H1 (cell line): ENCODE measurements around the gene OSBP. TPM values are rescaled to one million over a fixed set of nuclear protein-coding genes. Genes with fewer than 3 reads are reported as not detected.

Source experiments
- CTCF ChIA-PET: fragments of 300-600 bp; sonication (Branson Sonifier 250); formaldehyde crosslinking; loops from one replicate; lab custom pipeline; 2021; ENCODE audit not compliant: partially characterized antibody; lab: Charles Lee
- POLR2A ChIA-PET: fragments of 300-600 bp; sonication (Branson Sonifier 250); formaldehyde crosslinking; loops from one replicate; lab custom pipeline; 2021; ENCODE audit warnings: inconsistent platforms; ENCODE audit not compliant: partially characterized antibody; lab: Charles Lee
- DNase-seq, 2 experiments: peaks; one replicate each; pipeline versions ENCODE4 v3.0.0 to v3.0.0-alpha.2; 2010 to 2022; ENCODE audit warnings: low spot score in 2 of 2, low read depth in 1 of 2, mixed read lengths in 1 of 2
- FAIRE-seq: peaks from 2 replicates; lab custom pipeline; 2011; peaks lifted over from hg19 to GRCh38; lab: Jason Lieb, UNC
- H2AFZ ChIP-seq: 2 replicates; pipeline ENCODE4 v1.8.1; 2012; ENCODE audit warnings: low read length, inconsistent platforms
- H2AK5ac ChIP-seq: 2 replicates; pipeline ENCODE4 v1.6.1; 2013; ENCODE audit warnings: low read depth, low read length
- H2BK120ac ChIP-seq: replicated peaks from 2 replicates; pipeline ENCODE3; 2013; ENCODE audit warnings: low read depth, low read length, inconsistent platforms
- H2BK12ac ChIP-seq: 2 replicates; pipeline ENCODE4 v1.6.1; 2013; ENCODE audit warnings: low read depth, low read length
- H2BK15ac ChIP-seq: 2 replicates; pipeline ENCODE4 v1.6.1; 2013; ENCODE audit warnings: low read length
- H2BK20ac ChIP-seq: 2 replicates; pipeline ENCODE4 v1.6.1; 2013; ENCODE audit warnings: low read length
- H2BK5ac ChIP-seq: 2 replicates; pipeline ENCODE4 v1.6.1; 2013; ENCODE audit warnings: low read depth, low read length
- H3K14ac ChIP-seq: 2 replicates; pipeline ENCODE4 v1.6.1; 2013; ENCODE audit warnings: inconsistent platforms; ENCODE audit not compliant: insufficient read length
- H3K18ac ChIP-seq: 2 replicates; pipeline ENCODE4 v1.6.1; 2013; ENCODE audit warnings: low read length; ENCODE audit errors: extremely low read depth
- H3K23ac ChIP-seq: 2 replicates; pipeline ENCODE4 v1.6.1; 2013; ENCODE audit warnings: inconsistent platforms; ENCODE audit not compliant: insufficient read length
- H3K23me2 ChIP-seq: 2 replicates; pipeline ENCODE4 v1.6.1; 2013; ENCODE audit warnings: low read depth, low read length
- H3K27ac ChIP-seq: 2 replicates; pipeline ENCODE4 v1.6.1; 2011; ENCODE audit warnings: low read depth, low read length, inconsistent platforms
- H3K27me3 ChIP-seq, 4 experiments: replicated peaks in 1 of 4; 1 replicate in 1 of 4; 2 replicates in 3 of 4; pipeline versions ENCODE4 v1.6.1 to v1.8.1; 2011 to 2013; ENCODE audit warnings: low read length in 3 of 4, mild to moderate bottlenecking in 3 of 4, inconsistent platforms in 2 of 4, mixed read lengths in 2 of 4, moderate library complexity in 1 of 4; ENCODE audit not compliant: control insufficient read depth in 3 of 4, insufficient read depth in 3 of 4; ENCODE audit errors: extremely low read depth in 1 of 4
- H3K36me3 ChIP-seq, 4 experiments: 2 replicates each; pipeline versions ENCODE4 v1.6.1 to v1.8.1; 2011 to 2013; ENCODE audit warnings: mild to moderate bottlenecking in 4 of 4, low read length in 3 of 4, moderate library complexity in 2 of 4, control low read depth in 1 of 4, inconsistent platforms in 1 of 4; ENCODE audit not compliant: insufficient read depth in 4 of 4, control insufficient read depth in 2 of 4
- H3K4ac ChIP-seq: replicated peaks from 2 replicates; pipeline ENCODE3; 2013; ENCODE audit warnings: low read length, low read depth, mixed read lengths, inconsistent platforms; ENCODE audit not compliant: insufficient read length
- H3K4me1 ChIP-seq, 4 experiments: replicated peaks in 1 of 4; 1 replicate in 1 of 4; 2 replicates in 3 of 4; pipeline versions ENCODE4 v1.6.1 to v1.8.1; 2011 to 2013; ENCODE audit warnings: low read length in 3 of 4, inconsistent platforms in 2 of 4, mixed read lengths in 1 of 4; ENCODE audit not compliant: insufficient read depth in 4 of 4, control insufficient read depth in 3 of 4
- H3K4me2 ChIP-seq, 2 experiments: 2 replicates each; pipeline versions ENCODE4 v1.6.1 to v1.8.1; 2011 to 2013; ENCODE audit warnings: low read depth in 2 of 2, low read length in 2 of 2, control low read depth in 1 of 2, inconsistent platforms in 1 of 2, mild to moderate bottlenecking in 1 of 2; ENCODE audit not compliant: insufficient read depth in 1 of 2
- H3K4me3 ChIP-seq, 4 experiments: fragments of 200-600, 300-600 bp in 1 of 4; sonication (generic), shearing (Covaris generic), sonication (Bioruptor Twin) in 1 of 4; 2 replicates each; pipeline versions ENCODE4 v1.5.1 to v1.8.1; 2011 to 2016; ENCODE audit warnings: low read length in 4 of 4, low read depth in 3 of 4, control low read depth in 2 of 4, inconsistent platforms in 2 of 4, mild to moderate bottlenecking in 2 of 4, mixed read lengths in 1 of 4, moderate library complexity in 1 of 4; ENCODE audit not compliant: insufficient read depth in 2 of 4; ENCODE audit errors: extremely low read depth in 1 of 4
- H3K56ac ChIP-seq: replicated peaks from 2 replicates; pipeline ENCODE3; 2013; ENCODE audit warnings: low read depth, mild to moderate bottlenecking, mixed read lengths, low read length, inconsistent platforms; ENCODE audit not compliant: insufficient read length
- H3K79me1 ChIP-seq: 2 replicates; pipeline ENCODE4 v1.6.1; 2013; ENCODE audit warnings: low read depth, low read length, control low read depth
- H3K79me2 ChIP-seq, 2 experiments: 2 replicates each; pipeline versions ENCODE4 v1.6.1 to v1.8.1; 2012 to 2013; ENCODE audit warnings: low read length in 2 of 2, mild to moderate bottlenecking in 2 of 2, inconsistent platforms in 1 of 2; ENCODE audit not compliant: insufficient read depth in 2 of 2, control insufficient read depth in 1 of 2
- H3K9ac ChIP-seq, 4 experiments: replicated peaks in 1 of 4; 1 replicate in 1 of 4; 2 replicates in 3 of 4; pipeline versions ENCODE4 v1.6.1 to v1.8.1; 2011 to 2013; ENCODE audit warnings: low read depth in 3 of 4, low read length in 3 of 4, control low read depth in 2 of 4, mild to moderate bottlenecking in 2 of 4, moderate library complexity in 2 of 4, inconsistent platforms in 1 of 4; ENCODE audit errors: extremely low read depth in 1 of 4
- H3K9me3 ChIP-seq, 2 experiments: 2 replicates each; pipeline versions ENCODE4 v1.6.1 to v1.8.1; 2012 to 2013; ENCODE audit warnings: mild to moderate bottlenecking in 2 of 2, moderate library complexity in 2 of 2, control low read depth in 1 of 2, inconsistent platforms in 1 of 2, low read depth in 1 of 2, low read length in 1 of 2, mixed read lengths in 1 of 2; ENCODE audit not compliant: insufficient read depth in 2 of 2
- H4K20me1 ChIP-seq, 2 experiments: replicated peaks in 1 of 2; 2 replicates each; pipeline versions ENCODE3 to v1.8.1; 2011 to 2013; ENCODE audit warnings: inconsistent platforms in 2 of 2, low read length in 2 of 2, mild to moderate bottlenecking in 1 of 2; ENCODE audit not compliant: insufficient read depth in 2 of 2, control insufficient read depth in 1 of 2
- H4K5ac ChIP-seq: 2 replicates; pipeline ENCODE4 v1.6.1; 2013; ENCODE audit warnings: low read length, low read depth, mixed read lengths, inconsistent platforms; ENCODE audit not compliant: insufficient read length
- H4K8ac ChIP-seq: 2 replicates; pipeline ENCODE4 v1.8.0; 2013; ENCODE audit warnings: mild to moderate bottlenecking, moderate library complexity, low read length, inconsistent platforms; ENCODE audit not compliant: insufficient read depth; ENCODE audit errors: extremely low read depth
- H4K91ac ChIP-seq: replicated peaks from 2 replicates; pipeline ENCODE3; 2013; ENCODE audit warnings: low read length, mixed read lengths, inconsistent platforms; ENCODE audit not compliant: insufficient read length
- WGBS, 2 experiments: shearing (Covaris generic) in 1 of 2; methylation state at CpG; one replicate each; pipeline versions ENCODE4 v1.1.6 to v1.1.7; 2013 to 2015; ENCODE audit warnings: low lambda C conversion rate in 2 of 2, mixed read lengths in 2 of 2, inconsistent platforms in 1 of 2, low coverage in 1 of 2, missing lambda C conversion rate in 1 of 2; ENCODE audit not compliant: insufficient replicate concordance in 2 of 2, insufficient coverage in 1 of 2, insufficient read length in 1 of 2; ENCODE audit errors: extremely low coverage in 1 of 2, missing lambda C conversion rate in 1 of 2; 5-methylcytosine and 5-hydroxymethylcytosine counted together
- polyA plus RNA-seq, 7 experiments: library from polyadenylated mRNA; depleted of rRNA in 3 of 7; stranded (reverse) in 5 of 7; unstranded in 2 of 7; fragments of >200 nt in 5 of 7; fragments of 200-250 nt in 2 of 7; gene quantifications; 1 replicate in 5 of 7; 2 replicates in 1 of 7; 4 replicates in 1 of 7; pipeline versions ENCODE4 v1.2.1 to v1.2.3, GENCODE V29; 2011 to 2013; ENCODE audit warnings: missing spikeins in 2 of 7, mixed read lengths in 2 of 7
- total RNA-seq: library from RNA; stranded (reverse); fragmentation: NEBNext Ultra II Directional; extraction: Animal tissue kit (Norgen Biotek cat#: 25700); gene quantifications from 2 replicates; pipeline ENCODE4 v1.2.1, GENCODE V29; 2021
- TF ChIP-seq, protein P1 (sequence below): IDR thresholded peaks from 2 replicates; pipeline ENCODE4 v1.6.1; 2012; ENCODE audit warnings: inconsistent platforms
- TF ChIP-seq, protein P2 (sequence below), 3 experiments: IDR thresholded peaks; 1 replicate in 2 of 3; 2 replicates in 1 of 3; pipeline versions ENCODE4 v1.5.1 to v1.6.1; 2011; ENCODE audit warnings: low read length in 3 of 3, mild to moderate bottlenecking in 3 of 3, inconsistent platforms in 2 of 3, low read depth in 1 of 3, moderate library complexity in 1 of 3; ENCODE audit not compliant: insufficient read depth in 1 of 3; ENCODE audit errors: control extremely low read depth in 1 of 3

The OSBP gene
- total and polyA plus RNA-seq, 2 of the 8 experiments (the other 6 are each of a cell fraction or from before 2014, with no cell fraction given) = 13.2 to 43.1 TPM

DNA sequence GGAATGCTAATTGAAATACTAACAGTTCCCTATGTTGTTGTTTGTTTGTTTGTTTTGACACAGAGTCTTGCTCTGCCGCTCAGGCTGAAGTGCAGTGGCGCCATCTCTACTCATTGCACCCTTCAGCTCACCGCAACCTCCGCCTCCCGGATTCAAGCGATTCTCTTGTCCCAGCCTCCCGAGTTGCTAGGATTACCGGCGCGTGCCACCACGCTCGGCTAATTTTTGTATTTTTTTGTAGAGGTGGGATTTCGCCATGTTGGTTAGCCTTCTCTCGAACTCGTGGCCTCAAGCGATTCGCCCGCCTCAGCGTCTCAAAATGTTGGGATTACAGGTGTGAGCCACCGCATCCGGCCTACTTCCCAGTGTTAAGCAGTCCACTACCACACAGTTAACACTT, 62.3 kb downstream of the OSBP start:
- CTCF ChIA-PET = interaction anchor here (0.7 to 1.2 kb wide), 3 partner anchors 10 to 123 kb away, joined by 3 read pairs; no protein-coding TSS in a partner anchor
- WGBS, 2 experiments = 88% methylated on average over 21 of the region's 21 CpGs; no CpG with 5 or more reads in 1 of the 2 experiments
- H2BK5ac ChIP-seq = no peak overlapping the region

More for the DNA sequence above, 62.3 kb downstream of the OSBP start:
- no peaks in the 10 kb centered on the region for H3K79me2 ChIP-seq
- H3K36me3 ChIP-seq = no peaks in the 10 kb centered on the region
- no peak overlapping the region for H4K91ac ChIP-seq
- no peaks in the 10 kb centered on the region for H3K9me3 ChIP-seq
- H3K9ac ChIP-seq = no peak overlapping the region
- no peak overlapping the region for H3K14ac ChIP-seq
- TF ChIP-seq, protein P1, sequence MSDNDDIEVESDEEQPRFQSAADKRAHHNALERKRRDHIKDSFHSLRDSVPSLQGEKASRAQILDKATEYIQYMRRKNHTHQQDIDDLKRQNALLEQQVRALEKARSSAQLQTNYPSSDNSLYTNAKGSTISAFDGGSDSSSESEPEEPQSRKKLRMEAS = no peak
- TF ChIP-seq, protein P2, sequence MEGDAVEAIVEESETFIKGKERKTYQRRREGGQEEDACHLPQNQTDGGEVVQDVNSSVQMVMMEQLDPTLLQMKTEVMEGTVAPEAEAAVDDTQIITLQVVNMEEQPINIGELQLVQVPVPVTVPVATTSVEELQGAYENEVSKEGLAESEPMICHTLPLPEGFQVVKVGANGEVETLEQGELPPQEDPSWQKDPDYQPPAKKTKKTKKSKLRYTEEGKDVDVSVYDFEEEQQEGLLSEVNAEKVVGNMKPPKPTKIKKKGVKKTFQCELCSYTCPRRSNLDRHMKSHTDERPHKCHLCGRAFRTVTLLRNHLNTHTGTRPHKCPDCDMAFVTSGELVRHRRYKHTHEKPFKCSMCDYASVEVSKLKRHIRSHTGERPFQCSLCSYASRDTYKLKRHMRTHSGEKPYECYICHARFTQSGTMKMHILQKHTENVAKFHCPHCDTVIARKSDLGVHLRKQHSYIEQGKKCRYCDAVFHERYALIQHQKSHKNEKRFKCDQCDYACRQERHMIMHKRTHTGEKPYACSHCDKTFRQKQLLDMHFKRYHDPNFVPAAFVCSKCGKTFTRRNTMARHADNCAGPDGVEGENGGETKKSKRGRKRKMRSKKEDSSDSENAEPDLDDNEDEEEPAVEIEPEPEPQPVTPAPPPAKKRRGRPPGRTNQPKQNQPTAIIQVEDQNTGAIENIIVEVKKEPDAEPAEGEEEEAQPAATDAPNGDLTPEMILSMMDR (IDR thresholded peaks at IDR 0.05; ENCODE audit: control extremely low read depth in 1 of 3, insufficient read depth in 1 of 3, low read depth in 1 of 3, low read length in 3 of 3) = peak in 1 of 3 experiments; percentile 8; a peak in 1 of 4 replicates
- no peaks in the 10 kb centered on the region for H3K27me3 ChIP-seq
- FAIRE-seq (no peak), DNase-seq (no peak)
- no peak overlapping the region for H3K18ac ChIP-seq
- no peak overlapping the region for H4K5ac ChIP-seq
- no peak overlapping the region for H2BK15ac ChIP-seq
- no peak overlapping the region for H4K8ac ChIP-seq
- H3K23ac ChIP-seq = no peak overlapping the region
- H2AFZ ChIP-seq = no peak overlapping the region
- no peak overlapping the region for H3K4me3 ChIP-seq
- no peak overlapping the region for H2BK12ac ChIP-seq
- POLR2A ChIA-PET = no interaction called here
- H2AK5ac ChIP-seq = no peak overlapping the region
- H3K4me1 ChIP-seq = peaks cover 0 to under 1% (median 0%) of the 10 kb centered on the region in 4 experiments; a peak in 3 of 7 replicates
- H3K4ac ChIP-seq = no peak overlapping the region
- no peak overlapping the region for H2BK20ac ChIP-seq
- H3K56ac ChIP-seq = no peak overlapping the region
- no peaks in the 10 kb centered on the region for H4K20me1 ChIP-seq
- peak overlapping the region; percentile 30 to 79; a peak in 1 of 4 replicates for H3K4me2 ChIP-seq
- H3K23me2 ChIP-seq = peaks cover 24% of the 10 kb centered on the region
- no peak overlapping the region for H3K27ac ChIP-seq
- H2BK120ac ChIP-seq = no peak overlapping the region
- H3K79me1 ChIP-seq = no peaks in the 10 kb centered on the region
